ENCODE measurements around the gene SYDE2. TPM values are rescaled to one million over a fixed set of nuclear protein-coding genes. Genes with fewer than 3 reads are reported as not detected.

SYDE2 gene
- total and polyA plus RNA-seq, 2 experiments from 2014 or later = 5.8 to 20.1 TPM

- TF ChIP-seq ZNF462 (CRISPR knock-in tag; IDR thresholded peaks at IDR 0.05) (no peak), REST (IDR thresholded peaks at IDR 0.05; ENCODE audit: unreplicated experiment) (no peak), CTCF (conservative IDR thresholded peaks at IDR 0.05; ENCODE audit: low read depth in 2 of 2) (no peak), JUNB (IDR thresholded peaks at IDR 0.05; ENCODE audit: unreplicated experiment) (no peak), STAT1 (IDR thresholded peaks at IDR 0.05; ENCODE audit: unreplicated experiment) (no peak)
Observed at GRCh38 chr1:85208488-85208887, 7.7 kb upstream of the SYDE2 start (continued).

Measured in GM23338 (cell line).